ENCODE data around the gene BLVRB. TPM values are rescaled to one million over a fixed set of nuclear protein-coding genes. Genes with fewer than 3 reads are reported as not detected.
A peak's percentile ranks its signal among the peaks of the same experiment; 100 is the strongest.

Gene BLVRB
- total RNA-seq, 1 donor from 2014 or later: 123 TPM

GRCh38 chr19:40422748-40423566 is 42.6 kb downstream of the BLVRB start:
- Histone ChIP-seq H3K9me3 (no peaks in the 10 kb centered on the region), H3K36me3 (peaks cover 14% of the 10 kb centered on the region), H3K27ac (peak overlapping the region; percentile 98), H3K4me1 (peaks cover 57% of the 10 kb centered on the region), H3K4me3 (peak overlapping the region; percentile 89), H3K27me3 (ENCODE audit: low read depth) (no peaks in the 10 kb centered on the region)
- no peak for DNase-seq
- no peak for ATAC-seq
- no peak for TF ChIP-seq CTCF (IDR thresholded peaks at IDR 0.05)
- intact Hi-C loops (cut with DNase I): no loop called here

GRCh38 chr19:40421993-40422747 is 43.4 kb downstream of the BLVRB start:
- ATAC-seq (no peak), DNase-seq (no peak)
- intact Hi-C loops (cut with DNase I): no loop called here

GRCh38 chr19:40420766-40421765 is 44.5 kb downstream of the BLVRB start:
- H3K4me3 ChIP-seq: peak overlapping the region; percentile 67
- H3K27ac ChIP-seq: peak overlapping the region; percentile 98
- H3K9me3 ChIP-seq: no peaks in the 10 kb centered on the region
- H3K36me3 ChIP-seq: peaks cover 14% of the 10 kb centered on the region
- intact Hi-C loops (cut with DNase I): no loop called here
- peak; percentile 91 for TF ChIP-seq CTCF (IDR thresholded peaks at IDR 0.05)
- peaks cover 66% of the 10 kb centered on the region for H3K4me1 ChIP-seq
- peak; percentile 88 to 91 for ATAC-seq
- peak; percentile 96 for DNase-seq
- H3K27me3 ChIP-seq (ENCODE audit: low read depth): no peaks in the 10 kb centered on the region

More at GRCh38 chr19:40421993-40422747, 43.4 kb downstream of the BLVRB start:
- H3K9me3 ChIP-seq: no peaks in the 10 kb centered on the region
- H3K4me3 ChIP-seq: peak overlapping the region; percentile 89
- no peaks in the 10 kb centered on the region for H3K27me3 ChIP-seq (ENCODE audit: low read depth)
- peaks cover 64% of the 10 kb centered on the region for H3K4me1 ChIP-seq
- H3K27ac ChIP-seq: peak overlapping the region; percentile 98
- TF ChIP-seq CTCF (IDR thresholded peaks at IDR 0.05): no peak
- peaks cover 14% of the 10 kb centered on the region for H3K36me3 ChIP-seq

GRCh38 chr19:40420451-40420765 is 45.1 kb downstream of the BLVRB start:
- intact Hi-C loops (cut with DNase I): no loop called here
- ATAC-seq (no peak), DNase-seq (no peak)
- Histone ChIP-seq H3K27ac (peak overlapping the region; percentile 98), H3K9me3 (no peaks in the 10 kb centered on the region), H3K4me1 (peaks cover 72% of the 10 kb centered on the region), H3K27me3 (ENCODE audit: low read depth) (no peaks in the 10 kb centered on the region), H3K4me3 (peak overlapping the region; percentile 67), H3K36me3 (peaks cover 14% of the 10 kb centered on the region)
- no peak for TF ChIP-seq CTCF (IDR thresholded peaks at IDR 0.05)

GRCh38 chr19:40419780-40420179 is 45.8 kb downstream of the BLVRB start:
- peaks cover 77% of the 10 kb centered on the region for H3K4me1 ChIP-seq
- no peak overlapping the region for H3K4me3 ChIP-seq
- DNase-seq (no peak), ATAC-seq (no peak)
- TF ChIP-seq CTCF (IDR thresholded peaks at IDR 0.05): no peak
- intact Hi-C loops (cut with DNase I): no loop called here
- peak overlapping the region; percentile 98 for H3K27ac ChIP-seq
- peaks cover 14% of the 10 kb centered on the region for H3K36me3 ChIP-seq
- H3K9me3 ChIP-seq: no peaks in the 10 kb centered on the region
- H3K27me3 ChIP-seq (ENCODE audit: low read depth): no peaks in the 10 kb centered on the region
